NCI-H2029 treated with DMSO at 0.1 percent for 48 hours (cell line): ENCODE measurements around the gene MEMO1.
"Not testable (repeated sequence)": the region's sequence is repeated elsewhere in the genome, so short reads cannot be mapped to it uniquely, and the experiment has no call there.

Experiments used
- DNase-seq: peaks from one replicate; lab custom pipeline; 2025; lab: John Stamatoyannopoulos, UW

The MEMO1 gene

DNA sequence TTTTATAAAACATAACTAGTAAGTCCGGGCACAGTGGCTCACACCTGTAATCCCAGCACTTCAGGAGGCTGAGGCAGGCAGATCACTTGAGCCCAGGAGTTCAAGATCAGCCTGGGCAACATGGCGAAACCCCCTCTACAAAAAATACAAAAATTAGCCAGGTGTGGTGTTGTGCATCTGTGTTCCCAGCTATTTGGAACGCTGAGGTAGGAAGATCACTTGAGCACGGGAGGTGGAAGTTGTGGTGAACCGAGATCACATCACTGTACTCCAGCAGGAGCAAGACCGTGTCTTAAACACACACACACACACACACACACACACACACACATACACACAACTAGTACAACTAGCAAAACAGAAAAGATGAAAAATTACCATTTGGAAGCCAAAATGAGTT, 103.3 kb downstream of the MEMO1 start:
- not testable (repeated sequence) for DNase-seq

DNA sequence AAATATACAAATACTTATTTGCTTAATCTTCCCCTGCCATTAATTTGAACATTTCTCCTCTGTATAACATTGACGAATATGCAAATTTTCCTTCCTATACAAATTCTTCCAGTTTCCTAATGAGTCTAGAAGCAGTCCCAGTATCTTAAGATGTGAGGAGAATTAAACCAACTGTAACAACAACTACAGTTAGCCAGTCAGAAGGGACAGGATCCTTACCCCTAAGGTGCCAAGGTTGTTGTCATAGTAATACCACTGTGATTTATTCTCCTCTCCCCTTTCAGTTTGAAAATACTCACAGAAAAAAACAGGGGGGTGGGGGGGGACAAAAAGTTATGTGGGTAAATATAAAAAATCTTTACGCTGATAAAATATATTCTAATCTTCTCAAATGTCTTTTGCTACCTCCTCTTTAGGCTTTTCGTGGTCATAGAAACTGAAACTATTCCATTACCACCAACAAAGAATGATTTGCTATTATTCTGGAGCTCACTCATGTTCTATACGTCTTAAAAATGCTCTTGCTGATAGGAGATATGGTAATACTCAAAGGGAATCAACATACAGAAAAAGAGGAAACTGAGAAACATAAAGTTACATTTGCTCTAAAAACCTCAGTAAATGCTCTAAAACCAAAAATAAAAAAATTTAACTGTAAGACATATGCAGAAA, 107.6 kb downstream of the MEMO1 start:
- no peak for DNase-seq

GRCh38 chr2:31901900-31902299, 108.9 kb downstream of the MEMO1 start:
- DNase-seq: no peak

DNA sequence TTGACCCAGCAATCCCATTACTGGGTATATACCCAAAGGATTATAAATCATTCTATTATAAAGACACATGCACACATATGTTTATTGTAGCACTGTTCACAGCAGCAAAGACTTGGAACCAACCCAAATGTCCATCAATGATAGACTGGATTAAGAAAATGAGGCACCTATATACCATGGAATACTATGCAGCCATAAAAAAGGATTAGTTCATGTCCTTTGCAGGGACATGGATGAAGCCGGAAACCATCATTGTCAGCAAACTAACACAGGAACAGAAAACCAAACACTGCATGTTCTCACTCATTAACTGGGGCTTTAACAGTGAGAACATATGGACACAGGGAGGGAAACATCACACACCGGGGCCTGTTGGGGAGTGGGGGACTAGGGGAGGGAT, 110.7 kb downstream of the MEMO1 start:
- not testable (repeated sequence) for DNase-seq

DNA sequence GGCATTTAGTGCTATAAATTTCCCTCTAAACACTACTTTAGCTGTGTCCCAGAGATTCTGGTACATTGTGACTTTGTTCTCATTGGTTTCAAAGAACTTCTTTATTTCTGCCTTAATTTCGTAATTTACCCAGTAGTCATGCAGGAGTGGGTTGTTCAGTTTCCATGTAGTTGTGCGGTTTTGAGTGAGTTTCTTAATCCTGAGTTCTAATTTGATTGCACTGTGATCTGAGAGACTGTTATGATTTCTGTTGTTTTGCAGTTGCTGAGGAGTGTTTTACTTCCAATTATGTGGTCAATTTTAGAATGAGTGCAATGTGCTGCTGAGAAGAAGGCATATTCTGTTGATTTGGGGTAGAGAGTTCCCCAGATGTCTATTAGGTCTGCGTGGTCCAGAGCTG, 112.5 kb downstream of the MEMO1 start:
- DNase-seq: not testable (repeated sequence)

GRCh38 chr2:31897340-31897739, 113.5 kb downstream of the MEMO1 start:
- not testable (repeated sequence) for DNase-seq

DNA sequence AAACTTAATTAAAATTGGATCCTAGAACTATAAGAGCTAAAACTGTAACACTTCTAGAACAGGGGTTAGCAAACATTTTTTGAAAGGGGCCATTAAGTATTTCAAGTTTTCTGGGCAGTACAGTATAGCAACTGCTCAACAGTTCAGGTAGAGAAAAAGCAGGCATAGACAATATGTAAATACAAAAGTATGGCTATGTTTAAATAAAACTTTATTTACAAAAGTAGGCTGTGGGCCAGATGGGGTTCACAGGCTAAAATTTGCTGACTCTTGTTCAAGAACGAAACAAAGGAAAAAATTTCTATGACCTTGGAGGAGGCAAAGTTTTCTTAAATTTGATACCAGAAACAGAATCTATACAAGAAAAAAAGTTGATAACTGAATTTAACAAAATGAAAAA, 114.5 kb downstream of the MEMO1 start:
- no peak for DNase-seq

GRCh38 chr2:31894656-31895055, 116.2 kb downstream of the MEMO1 start:
- no peak for DNase-seq

DNA sequence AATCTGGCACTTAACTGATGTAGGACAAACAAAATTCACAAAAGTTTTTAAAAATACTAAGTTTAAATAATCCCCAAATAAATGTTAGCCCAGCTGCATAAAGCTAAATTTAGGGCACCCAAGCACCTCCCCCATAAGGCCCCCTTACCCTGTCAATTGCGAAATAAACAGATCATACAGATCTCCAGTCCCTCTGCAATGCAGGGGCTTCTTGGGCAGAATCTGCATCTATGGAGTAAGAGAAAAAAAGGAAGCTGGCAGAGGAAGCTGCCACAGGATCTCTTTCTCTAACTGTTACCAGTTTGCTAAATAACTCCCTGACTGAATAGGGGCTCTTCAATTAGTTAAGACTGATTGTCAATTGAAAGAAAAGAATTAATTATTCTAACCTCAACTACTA, 117.7 kb downstream of the MEMO1 start:
- DNase-seq: no peak

DNA sequence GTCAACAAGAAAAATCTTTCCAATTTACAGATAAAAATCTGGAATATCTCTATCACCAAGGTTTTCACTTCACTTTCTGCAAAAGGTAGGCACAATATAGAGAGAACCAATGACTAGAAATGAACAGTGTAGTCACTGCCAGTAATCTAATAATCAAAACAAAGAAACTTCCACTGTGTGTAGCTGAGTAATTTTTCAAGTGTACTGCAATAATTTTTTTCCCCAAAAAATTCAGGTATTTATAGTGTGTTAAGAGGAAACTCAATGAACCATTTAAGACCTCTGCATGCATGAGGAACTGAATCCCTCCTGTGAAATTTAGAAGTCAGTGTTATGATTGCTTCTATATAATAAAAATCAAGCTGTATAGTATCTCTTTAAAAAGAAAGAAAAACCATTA, 121.8 kb downstream of the MEMO1 start:
- DNase-seq: no peak

DNA sequence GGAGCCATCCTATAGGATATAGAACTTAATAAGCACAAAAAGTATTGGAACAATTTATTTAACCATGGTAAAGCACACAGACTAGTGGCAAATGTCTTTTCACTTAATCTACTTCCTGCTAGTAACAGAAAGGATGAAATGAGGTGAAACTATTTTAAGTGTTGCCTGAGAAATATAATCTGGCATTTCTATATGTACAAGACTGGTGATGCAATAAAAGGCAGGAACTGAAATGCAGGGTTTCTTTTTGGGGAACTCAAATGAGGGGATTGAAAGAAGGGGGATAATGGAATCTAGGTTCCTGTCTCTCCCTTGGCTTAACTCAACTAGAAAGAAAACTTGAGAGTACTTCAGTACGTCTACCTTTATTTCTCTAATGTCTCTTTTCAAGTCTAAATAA, 122.3 kb downstream of the MEMO1 start:
- DNase-seq: no peak

DNA sequence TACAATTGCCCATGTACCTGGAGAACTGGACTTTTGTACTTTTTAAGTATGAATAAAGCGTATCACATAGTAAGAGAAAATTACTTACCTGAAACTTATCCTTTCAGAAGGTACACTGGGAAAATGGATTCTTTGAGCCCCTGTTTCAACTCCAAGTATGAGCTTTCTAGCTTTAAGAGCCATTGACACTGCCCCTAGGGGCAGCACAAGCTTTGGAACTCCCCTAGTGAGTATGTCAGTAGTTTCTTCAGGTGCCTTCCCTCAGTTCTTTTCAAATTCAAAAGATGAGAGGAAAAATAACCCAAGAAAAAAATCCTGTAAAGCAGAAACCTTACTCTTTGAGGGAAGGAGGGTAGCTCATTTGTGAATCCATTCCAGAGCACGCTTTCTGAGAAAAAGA, 124.1 kb downstream of the MEMO1 start:
- DNase-seq: no peak

DNA sequence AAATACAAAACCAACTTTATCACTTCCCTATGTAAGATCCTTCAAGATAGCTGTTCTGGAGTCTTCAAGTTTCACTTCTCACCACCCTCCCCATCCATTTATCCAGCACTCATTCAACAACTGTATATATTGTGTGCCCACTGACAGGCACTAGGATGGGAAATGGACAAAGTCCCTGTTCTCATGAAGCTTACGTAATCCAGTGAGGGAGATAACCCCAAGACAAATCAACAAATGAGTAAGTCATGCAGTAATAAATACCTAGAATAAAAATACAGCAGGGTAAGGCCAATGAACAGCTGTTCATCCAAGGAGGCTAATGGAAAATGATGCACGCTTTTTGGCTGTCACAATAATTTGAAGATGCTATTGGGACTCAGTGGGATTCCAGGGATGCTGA, 133.8 kb downstream of the MEMO1 start:
- DNase-seq: no peak

- no peak for DNase-seq
These were observed 136.7 kb downstream of the MEMO1 start for GRCh38 chr2:31874071-31874470.

DNA sequence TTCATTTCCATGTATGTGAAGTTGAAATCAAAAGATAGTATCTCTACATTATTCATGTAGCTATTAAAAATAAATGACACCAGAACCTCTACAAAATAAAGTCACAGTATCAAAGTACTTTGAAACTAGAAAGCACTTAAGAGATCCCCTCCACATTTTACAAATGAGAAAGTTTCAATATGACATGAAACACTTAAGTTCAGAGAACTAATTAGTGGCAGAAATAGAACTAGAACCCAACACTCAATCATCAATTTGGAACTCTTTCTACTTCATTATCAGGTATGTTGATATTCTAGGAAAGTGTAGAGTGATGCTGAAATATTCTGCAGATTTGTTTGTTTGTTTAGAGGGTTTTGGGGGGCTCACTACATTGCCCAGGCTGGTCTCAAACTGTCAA, 145.6 kb downstream of the MEMO1 start:
- DNase-seq: no peak

- DNase-seq: no peak
These were observed 146.9 kb downstream of the MEMO1 start for GRCh38 chr2:31863867-31864266.

- not testable (repeated sequence) for DNase-seq
These were observed 147.7 kb downstream of the MEMO1 start for GRCh38 chr2:31863015-31863656.

GRCh38 chr2:31859959-31860358, 150.8 kb downstream of the MEMO1 start:
- no peak for DNase-seq

DNA sequence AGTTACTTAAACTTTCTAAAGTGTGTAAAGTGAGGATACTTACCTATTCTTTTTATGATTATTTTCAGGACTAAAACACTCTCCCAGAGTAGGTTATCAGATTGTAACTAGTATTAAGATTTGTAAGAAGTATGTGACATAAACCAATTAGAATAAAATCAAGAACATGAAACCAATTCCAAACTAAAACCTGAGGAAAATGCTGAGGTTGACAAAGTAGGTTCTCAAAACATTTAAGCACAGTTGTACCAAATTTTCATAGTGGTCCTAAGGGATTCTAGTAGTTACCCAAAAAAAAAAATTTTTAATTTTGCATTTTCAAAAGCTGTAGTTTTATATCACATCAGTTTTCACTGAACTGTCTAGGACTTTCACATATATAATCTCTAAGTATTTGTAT, 157.3 kb downstream of the MEMO1 start:
- no peak for DNase-seq

DNA sequence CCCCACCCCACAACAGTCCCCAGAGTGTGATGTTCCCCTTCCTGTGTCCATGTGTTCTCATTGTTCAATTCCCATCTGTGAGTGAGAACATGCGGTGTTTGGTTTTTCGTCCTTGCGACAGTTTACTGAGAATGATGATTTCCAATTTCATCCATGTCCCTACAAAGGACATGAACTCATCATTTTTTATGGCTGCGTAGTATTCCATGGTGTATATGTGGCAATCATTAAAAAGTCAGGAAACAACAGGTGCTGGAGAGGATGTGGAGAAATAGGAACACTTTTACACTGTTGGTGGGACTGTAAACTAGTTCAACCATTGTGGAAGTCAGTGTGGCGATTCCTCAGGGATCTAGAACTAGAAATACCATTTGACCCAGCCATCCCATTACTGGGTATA, 168.7 kb downstream of the MEMO1 start:
- DNase-seq: not testable (repeated sequence)

- no peak for DNase-seq
These were observed 175.4 kb downstream of the MEMO1 start for GRCh38 chr2:31835450-31835849.

GRCh38 chr2:31832363-31832762, 178.4 kb downstream of the MEMO1 start:
- no peak for DNase-seq

GRCh38 chr2:31831585-31831984, 179.2 kb downstream of the MEMO1 start:
- no peak for DNase-seq

GRCh38 chr2:31828891-31829290, 181.9 kb downstream of the MEMO1 start:
- DNase-seq: no peak
